IPS-18c (cell line): Measurements from ENCODE around the gene RPL5.
"Not testable (repeated sequence)": the region's sequence is repeated elsewhere in the genome, so short reads cannot be mapped to it uniquely, and the experiment has no call there.

Experiments
- H3K4me3 ChIP-seq: 2 replicates; pipeline ENCODE4 v1.7.0; 2013; ENCODE audit warnings: low read depth, mild to moderate bottlenecking, low read length, moderate library complexity; ENCODE audit not compliant: insufficient read depth
- H3K9me3 ChIP-seq: one replicate; pipeline ENCODE4 v1.6.1; 2013; ENCODE audit warnings: mild to moderate bottlenecking, low read length, moderate library complexity; ENCODE audit not compliant: control insufficient read depth, insufficient read depth

The RPL5 gene

GRCh38 chr1:92831762-92832536 is at the start of gene RPL5:
Gene RPL5, plus strand, starts transcription at chr1:92832040. Its CDS starts 75 bp downstream, at chr1:92832115.
- Histone ChIP-seq H3K9me3 (no peaks in the 10 kb centered on the region), H3K4me3 (peak within 1 kb of the TSS; percentile 99)

GRCh38 chr1:92783550-92783949 is 48.3 kb upstream of the RPL5 start:
- H3K4me3 ChIP-seq, H3K9me3 ChIP-seq: not testable (repeated sequence)

- H3K9me3 ChIP-seq: no peaks in the 10 kb centered on the region
- peak overlapping the region; percentile 65 for H3K4me3 ChIP-seq
Observed at GRCh38 chr1:92784021-92784638, 47.7 kb upstream of the RPL5 start.

GRCh38 chr1:92784639-92785500 is 47.0 kb upstream of the RPL5 start, which contains the start of gene EVI5:
Gene EVI5, minus strand, starts transcription at chr1:92785108. Its CDS starts 48,562 bp downstream, at chr1:92736546.
- Histone ChIP-seq H3K9me3 (no peaks in the 10 kb centered on the region), H3K4me3 (peak within 1 kb of the TSS; percentile 65)

GRCh38 chr1:92786111-92786901 is 45.5 kb upstream of the RPL5 start:
- no peaks in the 10 kb centered on the region for H3K9me3 ChIP-seq
- no peak overlapping the region for H3K4me3 ChIP-seq

- H3K9me3 ChIP-seq: no peaks in the 10 kb centered on the region
- H3K4me3 ChIP-seq: no peak overlapping the region
Observed at GRCh38 chr1:92790081-92790480, 41.8 kb upstream of the RPL5 start.

- Histone ChIP-seq H3K4me3 (no peak overlapping the region), H3K9me3 (no peaks in the 10 kb centered on the region)
Observed at GRCh38 chr1:92790867-92791266, 41.0 kb upstream of the RPL5 start.

GRCh38 chr1:92791487-92792066 is 40.3 kb upstream of the RPL5 start:
- Histone ChIP-seq H3K4me3 (no peak overlapping the region), H3K9me3 (no peaks in the 10 kb centered on the region)

- no peak overlapping the region for H3K4me3 ChIP-seq
Observed at GRCh38 chr1:92792340-92792782, 39.5 kb upstream of the RPL5 start.

GRCh38 chr1:92795166-92795565 is 36.7 kb upstream of the RPL5 start:
- H3K4me3 ChIP-seq: no peak overlapping the region
- no peaks in the 10 kb centered on the region for H3K9me3 ChIP-seq

More at GRCh38 chr1:92792340-92792782, 39.5 kb upstream of the RPL5 start:
- H3K9me3 ChIP-seq: no peaks in the 10 kb centered on the region

GRCh38 chr1:92797297-92797696 is 34.5 kb upstream of the RPL5 start:
- H3K4me3 ChIP-seq: no peak overlapping the region

GRCh38 chr1:92797961-92798360 is 33.9 kb upstream of the RPL5 start:
- no peak overlapping the region for H3K4me3 ChIP-seq

More at GRCh38 chr1:92797297-92797696, 34.5 kb upstream of the RPL5 start:
- no peaks in the 10 kb centered on the region for H3K9me3 ChIP-seq

GRCh38 chr1:92803140-92803887 is 28.5 kb upstream of the RPL5 start:
- H3K9me3 ChIP-seq: no peaks in the 10 kb centered on the region
- no peak overlapping the region for H3K4me3 ChIP-seq

More at GRCh38 chr1:92797961-92798360, 33.9 kb upstream of the RPL5 start:
- no peaks in the 10 kb centered on the region for H3K9me3 ChIP-seq

- Histone ChIP-seq H3K4me3 (no peak overlapping the region), H3K9me3 (no peaks in the 10 kb centered on the region)
Observed at GRCh38 chr1:92804721-92805201, 27.1 kb upstream of the RPL5 start.

- Histone ChIP-seq H3K4me3 (no peak overlapping the region), H3K9me3 (no peaks in the 10 kb centered on the region)
Observed at GRCh38 chr1:92805216-92805615, 26.6 kb upstream of the RPL5 start.

GRCh38 chr1:92808381-92808780 is 23.5 kb upstream of the RPL5 start:
- no peak overlapping the region for H3K4me3 ChIP-seq
- no peaks in the 10 kb centered on the region for H3K9me3 ChIP-seq
